Duodenal mucosa (tissue), 2 donors: ENCODE measurements around the gene ZDHHC11.
"Not testable (repeated sequence)": the region's sequence is repeated elsewhere in the genome, so short reads cannot be mapped to it uniquely, and the experiment has no call there.

Source experiments
- H3K27ac ChIP-seq: one replicate; pipeline ENCODE4 v1.7.0; 2013; ENCODE audit warnings: low read depth, low read length
- H3K27me3 ChIP-seq, 2 donors: one replicate each; pipeline ENCODE4 v1.7.0; 2013; ENCODE audit warnings: low read length in 2 of 2, control low read depth in 1 of 2; ENCODE audit not compliant: insufficient read depth in 2 of 2, control insufficient read depth in 1 of 2
- H3K36me3 ChIP-seq, 2 donors: one replicate each; pipeline ENCODE4 v1.7.0; 2013; ENCODE audit warnings: low read length in 2 of 2, control low read depth in 1 of 2; ENCODE audit not compliant: insufficient read depth in 2 of 2, control insufficient read depth in 1 of 2
- H3K4me1 ChIP-seq, 2 donors: one replicate each; pipeline ENCODE4 v1.7.0; 2013; ENCODE audit warnings: low read length in 2 of 2, control low read depth in 1 of 2; ENCODE audit not compliant: insufficient read depth in 2 of 2, control insufficient read depth in 1 of 2
- H3K4me3 ChIP-seq, 2 donors: one replicate each; pipeline ENCODE4 v1.7.0; 2013; ENCODE audit warnings: low read length in 2 of 2, low read depth in 1 of 2
- H3K9ac ChIP-seq, 2 donors: one replicate each; pipeline ENCODE4 v1.7.0; 2013; ENCODE audit warnings: low read length in 2 of 2, low read depth in 1 of 2
- H3K9me3 ChIP-seq, 2 donors: one replicate each; pipeline ENCODE4 v1.7.0; 2013; ENCODE audit warnings: low read length in 2 of 2, control low read depth in 1 of 2; ENCODE audit not compliant: control insufficient read depth in 1 of 2

ZDHHC11 gene

GRCh38 chr5:859391-859790, 8.6 kb upstream of the ZDHHC11 start:
- Histone ChIP-seq H3K9ac (no peak overlapping the region), H3K4me1 (no peaks in the 10 kb centered on the region), H3K9me3 (no peaks in the 10 kb centered on the region), H3K4me3 (no peak overlapping the region), H3K27me3 (no peaks in the 10 kb centered on the region), H3K36me3 (peaks cover 5 to 26% of the 10 kb centered on the region in 2 donors), H3K27ac (no peak overlapping the region)

GRCh38 chr5:858726-859125, 7.9 kb upstream of the ZDHHC11 start:
- Histone ChIP-seq H3K9me3 (no peaks in the 10 kb centered on the region), H3K27ac (no peak overlapping the region), H3K4me3 (no peak overlapping the region), H3K9ac (no peak overlapping the region), H3K4me1 (no peaks in the 10 kb centered on the region), H3K27me3 (no peaks in the 10 kb centered on the region), H3K36me3 (peaks cover 4 to 19% of the 10 kb centered on the region in 2 donors)

GRCh38 chr5:856531-857425, 6.0 kb upstream of the ZDHHC11 start:
- H3K9ac ChIP-seq = no peak overlapping the region
- no peaks in the 10 kb centered on the region for H3K27me3 ChIP-seq
- H3K27ac ChIP-seq = no peak overlapping the region
- no peak overlapping the region for H3K4me3 ChIP-seq
- no peaks in the 10 kb centered on the region for H3K36me3 ChIP-seq
- H3K9me3 ChIP-seq = no peaks in the 10 kb centered on the region
- no peaks in the 10 kb centered on the region for H3K4me1 ChIP-seq

- H3K4me3 ChIP-seq = no peak overlapping the region
- H3K9me3 ChIP-seq = no peaks in the 10 kb centered on the region
- no peaks in the 10 kb centered on the region for H3K4me1 ChIP-seq
- no peak overlapping the region for H3K27ac ChIP-seq
- no peaks in the 10 kb centered on the region for H3K36me3 ChIP-seq
- no peak overlapping the region for H3K9ac ChIP-seq
- peaks cover 0 to 6% of the 10 kb centered on the region in 2 donors for H3K27me3 ChIP-seq
Observed at GRCh38 chr5:855771-856530, 5.2 kb upstream of the ZDHHC11 start.

- H3K4me3 ChIP-seq = no peak overlapping the region
- no peak overlapping the region for H3K27ac ChIP-seq
- no peaks in the 10 kb centered on the region for H3K9me3 ChIP-seq
- H3K4me1 ChIP-seq = no peaks in the 10 kb centered on the region
- no peaks in the 10 kb centered on the region for H3K36me3 ChIP-seq
- peaks cover 0 to 12% of the 10 kb centered on the region in 2 donors for H3K27me3 ChIP-seq
- H3K9ac ChIP-seq = no peak overlapping the region
Observed at GRCh38 chr5:854966-855743, 4.4 kb upstream of the ZDHHC11 start.

- no peak overlapping the region for H3K9ac ChIP-seq
- H3K27ac ChIP-seq = no peak overlapping the region
- H3K36me3 ChIP-seq = no peaks in the 10 kb centered on the region
- H3K4me3 ChIP-seq = no peak overlapping the region
- H3K27me3 ChIP-seq = peaks cover 0 to 12% of the 10 kb centered on the region in 2 donors
- H3K4me1 ChIP-seq = no peaks in the 10 kb centered on the region
- no peaks in the 10 kb centered on the region for H3K9me3 ChIP-seq
Observed at GRCh38 chr5:854217-854616, 3.4 kb upstream of the ZDHHC11 start.

GRCh38 chr5:853416-854090, 2.8 kb upstream of the ZDHHC11 start:
- H3K9ac ChIP-seq, H3K9me3 ChIP-seq, H3K4me1 ChIP-seq, H3K27ac ChIP-seq, H3K4me3 ChIP-seq, H3K36me3 ChIP-seq: not testable (repeated sequence)
- peaks cover 0 to 12% of the 10 kb centered on the region in 2 donors for H3K27me3 ChIP-seq

GRCh38 chr5:852431-853401, 1.9 kb upstream of the ZDHHC11 start:
- no peak overlapping the region for H3K4me3 ChIP-seq
- no peaks in the 10 kb centered on the region for H3K9me3 ChIP-seq
- no peak overlapping the region for H3K9ac ChIP-seq
- no peaks in the 10 kb centered on the region for H3K4me1 ChIP-seq
- no peaks in the 10 kb centered on the region for H3K36me3 ChIP-seq
- peaks cover 0 to 12% of the 10 kb centered on the region in 2 donors for H3K27me3 ChIP-seq
- no peak overlapping the region for H3K27ac ChIP-seq

- H3K4me1 ChIP-seq = no peaks in the 10 kb centered on the region
- no peak overlapping the region for H3K27ac ChIP-seq
- H3K9ac ChIP-seq = no peak overlapping the region
- peaks cover 0 to 12% of the 10 kb centered on the region in 2 donors for H3K27me3 ChIP-seq
- H3K4me3 ChIP-seq = no peak overlapping the region
- no peaks in the 10 kb centered on the region for H3K9me3 ChIP-seq
- no peaks in the 10 kb centered on the region for H3K36me3 ChIP-seq
Observed at GRCh38 chr5:852018-852417, 1.2 kb upstream of the ZDHHC11 start.
